Measurements from ENCODE around the gene PIAS2. TPM values are rescaled to one million over a fixed set of nuclear protein-coding genes. Genes with fewer than 3 reads are reported as not detected.

PIAS2 gene
- total and polyA plus RNA-seq, 9 of the 15 experiments (the other 6 are each of a cell fraction or from before 2014, with no cell fraction given): 2.9 to 23.9 (median 12.0) TPM

- Histone ChIP-seq H3K79me2 (ENCODE audit: control insufficient read depth, insufficient read depth, low read length) (no peaks in the 10 kb centered on the region), H2AFZ (ENCODE audit: low read depth, low read length) (no peak overlapping the region), H3K36me3 (ENCODE audit: control insufficient read depth, insufficient read depth, low read length) (peaks cover 37% of the 10 kb centered on the region), H4K20me1 (replicated peaks; ENCODE audit: control insufficient read depth, insufficient read depth, low read length) (no peaks in the 10 kb centered on the region), H3K9me3 (replicated peaks; ENCODE audit: control insufficient read depth, insufficient read depth, low read depth, low read length) (no peaks in the 10 kb centered on the region), H3K4me3 (no peak overlapping the region), H3K9ac (ENCODE audit: insufficient read depth in 1 of 2, low read depth in 2 of 2, low read length in 2 of 2) (no peak overlapping the region), H3K27ac (ENCODE audit: extremely low read depth, low read depth, low read length) (no peak overlapping the region), H3K27me3 (ENCODE audit: control insufficient read depth in 2 of 2, insufficient read depth in 2 of 2, low read length in 2 of 2) (no peaks in the 10 kb centered on the region), H3K9me1 (ENCODE audit: control insufficient read depth, insufficient read depth, low read length) (no peaks in the 10 kb centered on the region), H3K4me2 (ENCODE audit: insufficient read depth, low read length) (no peak overlapping the region), H3K4me1 (replicated peaks in 1 of 2; ENCODE audit: control insufficient read depth in 2 of 2, insufficient read depth in 2 of 2, low read length in 2 of 2) (no peaks in the 10 kb centered on the region)
- TF ChIP-seq ZNF134 (CRISPR knock-in tag; conservative IDR thresholded peaks at IDR 0.05) (no peak), STAG1 (CRISPR knock-in tag; IDR thresholded peaks at IDR 0.05; ENCODE audit: borderline replicate concordance) (no peak), ZNF316 (IDR thresholded peaks at IDR 0.05) (0 out of 2 replicates have a peak, but pooled peaks have one; percentile 11)
- intact Hi-C loops (cut with micrococcal nuclease) (no loop called here), in situ Hi-C loops (cut with MboI) (no loop called here)
- FAIRE-seq (no peak), ATAC-seq (no peak), DNase-seq (ENCODE audit: extremely low read depth in 1 of 4, low spot score in 3 of 4) (no peak)
- CTCF ChIA-PET (ENCODE audit: low intra/inter-chr PET ratio): no interaction called here
- POLR2A ChIA-PET: no interaction called here
- no TSS peak for BruUV-seq (replicated peaks)
These were observed 86.7 kb downstream of the PIAS2 start for GRCh38 chr18:46830633-46831032.

GRCh38 chr18:46829947-46830346, 87.4 kb downstream of the PIAS2 start:
- Histone ChIP-seq H3K79me2 (ENCODE audit: control insufficient read depth, insufficient read depth, low read length) (no peaks in the 10 kb centered on the region), H4K20me1 (replicated peaks; ENCODE audit: control insufficient read depth, insufficient read depth, low read length) (no peaks in the 10 kb centered on the region), H3K4me3 (no peak overlapping the region), H3K27me3 (ENCODE audit: control insufficient read depth in 2 of 2, insufficient read depth in 2 of 2, low read length in 2 of 2) (no peaks in the 10 kb centered on the region), H3K9me3 (replicated peaks; ENCODE audit: control insufficient read depth, insufficient read depth, low read depth, low read length) (no peaks in the 10 kb centered on the region), H3K36me3 (ENCODE audit: control insufficient read depth, insufficient read depth, low read length) (peaks cover 40% of the 10 kb centered on the region), H3K9me1 (ENCODE audit: control insufficient read depth, insufficient read depth, low read length) (no peaks in the 10 kb centered on the region), H3K9ac (ENCODE audit: insufficient read depth in 1 of 2, low read depth in 2 of 2, low read length in 2 of 2) (no peak overlapping the region), H3K4me1 (replicated peaks in 1 of 2; ENCODE audit: control insufficient read depth in 2 of 2, insufficient read depth in 2 of 2, low read length in 2 of 2) (no peaks in the 10 kb centered on the region), H2AFZ (ENCODE audit: low read depth, low read length) (no peak overlapping the region), H3K27ac (ENCODE audit: extremely low read depth, low read depth, low read length) (no peak overlapping the region), H3K4me2 (ENCODE audit: insufficient read depth, low read length) (no peak overlapping the region)
- ATAC-seq: no peak
- TF ChIP-seq TAF9B (IDR thresholded peaks at IDR 0.05; ENCODE audit: partially characterized antibody) (no peak), CREB3 (tag; conservative IDR thresholded peaks at IDR 0.05; ENCODE audit: low read depth) (no peak), YBX1 (IDR thresholded peaks at IDR 0.05) (no peak)
- 67% methylated on average over 1 of the region's 1 CpG for WGBS (ENCODE audit: insufficient coverage, low coverage, missing lambda C conversion rate)
- no TSS peak for BruUV-seq (replicated peaks)
- intact Hi-C loops (cut with micrococcal nuclease): no loop called here
- no peak for DNase-seq (ENCODE audit: extremely low read depth in 1 of 4, low spot score in 3 of 4)
- in situ Hi-C loops (cut with MboI): no loop called here
- FAIRE-seq: no peak
- POLR2A ChIA-PET: interaction anchor here (1.0 kb wide), 1 partner anchor 12 kb away, joined by 5 read pairs; no protein-coding TSS in a partner anchor
- CTCF ChIA-PET (ENCODE audit: low intra/inter-chr PET ratio): no interaction called here
